GM13976 (cell line): Measurements from ENCODE around the gene GALNT10.
A peak's percentile ranks its signal among the peaks of the same experiment; 100 is the strongest.

Experiments used
- DNase-seq: peaks from one replicate; pipeline ENCODE4 v3.0.0; 2012; ENCODE audit warnings: low spot score
- in situ Hi-C: fragments of 300-500 bp; cut with MboI; formaldehyde crosslinking; loops from one replicate; pipeline ENCODE4 v1.12.0; 2022; ENCODE audit warnings: low sequenced_read_pairs, mixed read lengths, inconsistent platforms; ENCODE audit not compliant: unreplicated experiment
- TF ChIP-seq, protein P1 (sequence below): IDR thresholded peaks from 2 replicates; pipeline ENCODE4 v1.5.1; 2012; ENCODE audit warnings: borderline replicate concordance, mild to moderate bottlenecking; ENCODE audit not compliant: insufficient read depth; ENCODE audit errors: extremely low read depth, missing control alignments, control extremely low read depth

The GALNT10 gene

DNA sequence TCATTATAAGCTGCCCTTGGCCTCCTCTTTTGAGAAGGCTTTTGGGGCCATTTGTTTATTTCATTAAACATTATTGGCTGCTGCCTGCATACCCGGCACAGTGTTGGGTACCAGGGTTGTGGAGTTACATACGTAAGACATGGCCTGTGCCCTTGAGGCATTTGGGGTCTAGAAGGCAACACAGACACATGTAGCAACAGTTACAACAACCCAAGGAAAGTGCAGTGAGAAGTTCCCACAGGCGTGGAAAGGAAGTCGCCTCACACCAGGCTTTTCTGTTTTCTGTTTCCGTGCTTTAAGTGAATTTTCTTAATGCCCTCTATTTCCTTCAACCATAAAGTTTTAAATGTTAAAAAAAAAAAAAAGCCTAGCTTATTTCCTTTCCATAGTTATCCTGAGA is 47.4 kb downstream of the GALNT10 start:
- in situ Hi-C loops, result no loop called here

DNA sequence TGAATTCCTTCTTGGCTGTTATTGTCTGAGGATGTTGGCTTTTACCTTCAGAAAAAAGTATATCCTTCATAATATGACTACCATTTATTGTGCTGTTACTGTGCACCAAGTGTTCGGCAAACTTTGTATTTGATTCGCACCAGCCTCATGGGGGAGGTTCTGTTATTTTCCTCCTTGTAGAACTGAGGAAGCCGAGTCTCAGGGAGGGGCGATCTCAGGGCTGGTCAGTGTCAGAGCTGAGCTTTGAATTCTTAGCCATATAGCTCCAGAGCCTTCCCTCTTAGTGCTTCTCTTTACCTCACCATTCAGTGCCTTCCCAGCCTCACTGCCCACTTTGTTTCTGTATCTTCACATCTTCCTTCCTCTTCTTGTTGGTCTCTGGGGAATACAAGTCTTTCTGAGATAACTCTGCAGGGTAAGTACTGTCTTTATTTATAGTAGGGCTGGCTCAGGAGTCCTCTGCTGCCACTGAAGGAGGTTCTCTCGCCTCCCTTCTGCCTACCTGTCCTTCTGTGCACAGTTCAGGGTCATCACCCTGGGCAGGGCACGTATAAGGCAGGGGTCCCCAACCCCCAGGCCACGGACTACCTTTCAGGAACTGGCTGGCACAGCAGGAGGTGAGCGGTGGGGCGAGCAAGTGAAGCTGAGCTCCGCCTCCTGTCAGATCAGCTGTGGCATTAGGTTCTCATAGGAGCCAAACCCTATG is 48.4 kb downstream of the GALNT10 start:
- TF ChIP-seq, protein P1, sequence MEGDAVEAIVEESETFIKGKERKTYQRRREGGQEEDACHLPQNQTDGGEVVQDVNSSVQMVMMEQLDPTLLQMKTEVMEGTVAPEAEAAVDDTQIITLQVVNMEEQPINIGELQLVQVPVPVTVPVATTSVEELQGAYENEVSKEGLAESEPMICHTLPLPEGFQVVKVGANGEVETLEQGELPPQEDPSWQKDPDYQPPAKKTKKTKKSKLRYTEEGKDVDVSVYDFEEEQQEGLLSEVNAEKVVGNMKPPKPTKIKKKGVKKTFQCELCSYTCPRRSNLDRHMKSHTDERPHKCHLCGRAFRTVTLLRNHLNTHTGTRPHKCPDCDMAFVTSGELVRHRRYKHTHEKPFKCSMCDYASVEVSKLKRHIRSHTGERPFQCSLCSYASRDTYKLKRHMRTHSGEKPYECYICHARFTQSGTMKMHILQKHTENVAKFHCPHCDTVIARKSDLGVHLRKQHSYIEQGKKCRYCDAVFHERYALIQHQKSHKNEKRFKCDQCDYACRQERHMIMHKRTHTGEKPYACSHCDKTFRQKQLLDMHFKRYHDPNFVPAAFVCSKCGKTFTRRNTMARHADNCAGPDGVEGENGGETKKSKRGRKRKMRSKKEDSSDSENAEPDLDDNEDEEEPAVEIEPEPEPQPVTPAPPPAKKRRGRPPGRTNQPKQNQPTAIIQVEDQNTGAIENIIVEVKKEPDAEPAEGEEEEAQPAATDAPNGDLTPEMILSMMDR, result no peak
- DNase-seq, result peak; percentile 45
- in situ Hi-C loops, result no loop called here

More for the DNA sequence above, 47.4 kb downstream of the GALNT10 start:
- no peak for DNase-seq
- TF ChIP-seq, protein P1, result no peak

DNA sequence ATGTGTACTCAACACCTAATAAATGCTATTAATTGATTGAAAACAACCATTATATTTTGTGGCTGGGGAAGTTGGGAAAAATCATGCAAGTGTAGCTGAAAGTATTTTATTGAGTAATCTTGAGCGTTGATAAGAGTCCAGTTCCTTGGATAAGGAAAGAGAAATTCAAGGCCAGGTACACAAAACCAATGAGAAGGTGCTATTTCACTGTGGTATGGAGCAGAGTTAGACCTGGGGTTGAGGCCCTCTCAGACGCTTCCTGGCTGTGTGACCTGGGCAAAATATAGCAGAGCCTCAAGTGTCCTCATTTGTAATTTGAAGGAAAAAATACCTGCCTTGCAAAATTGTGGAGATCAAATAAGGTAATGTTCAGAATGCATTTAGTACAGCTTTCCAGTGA is 50.1 kb downstream of the GALNT10 start:
- TF ChIP-seq, protein P1, result no peak
- DNase-seq, result no peak
- in situ Hi-C loops, result no loop called here

DNA sequence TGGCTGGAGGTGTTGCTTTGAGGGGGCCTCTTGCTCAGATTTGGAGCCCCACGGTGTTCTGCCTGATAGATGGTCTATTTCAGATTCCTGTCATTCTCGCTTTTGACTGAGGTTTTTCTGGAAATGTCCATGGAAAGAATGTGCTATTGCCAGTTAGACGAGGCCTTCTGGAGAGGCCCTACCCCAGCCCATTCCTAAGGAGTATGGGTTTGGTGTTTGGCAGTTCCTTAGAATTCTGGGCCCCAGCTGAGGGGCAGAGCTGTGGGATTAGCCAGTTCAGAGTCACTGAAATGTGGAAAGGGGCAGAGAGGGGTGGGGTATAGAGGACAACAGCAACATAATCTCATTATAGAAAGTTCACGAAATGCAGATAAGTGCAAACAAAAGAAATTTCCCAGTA is 50.5 kb downstream of the GALNT10 start:
- no peak for DNase-seq
- TF ChIP-seq, protein P1, result no peak
- in situ Hi-C loops, result no loop called here

DNA sequence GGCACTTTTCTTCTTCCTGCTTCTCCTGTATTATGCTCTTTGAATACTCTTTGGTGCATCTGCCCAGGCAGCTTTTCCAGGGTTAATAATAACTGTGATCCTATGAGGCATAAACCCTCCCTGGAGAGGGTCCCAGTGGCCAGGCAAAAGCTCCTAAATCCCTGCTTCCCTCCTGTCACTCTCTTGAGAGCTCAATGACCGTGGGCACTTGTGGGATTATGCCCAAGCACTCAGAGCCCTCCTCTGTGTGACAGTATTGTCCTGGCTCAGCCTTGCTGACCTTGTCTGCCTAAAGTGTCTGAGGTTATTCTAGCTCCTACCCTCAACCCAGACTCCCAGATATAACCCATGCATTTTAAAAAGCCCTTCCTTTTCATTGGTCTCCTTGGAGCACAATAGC is 51.9 kb downstream of the GALNT10 start:
- in situ Hi-C loops, result no loop called here
- TF ChIP-seq, protein P1, result no peak
- DNase-seq, result no peak

DNA sequence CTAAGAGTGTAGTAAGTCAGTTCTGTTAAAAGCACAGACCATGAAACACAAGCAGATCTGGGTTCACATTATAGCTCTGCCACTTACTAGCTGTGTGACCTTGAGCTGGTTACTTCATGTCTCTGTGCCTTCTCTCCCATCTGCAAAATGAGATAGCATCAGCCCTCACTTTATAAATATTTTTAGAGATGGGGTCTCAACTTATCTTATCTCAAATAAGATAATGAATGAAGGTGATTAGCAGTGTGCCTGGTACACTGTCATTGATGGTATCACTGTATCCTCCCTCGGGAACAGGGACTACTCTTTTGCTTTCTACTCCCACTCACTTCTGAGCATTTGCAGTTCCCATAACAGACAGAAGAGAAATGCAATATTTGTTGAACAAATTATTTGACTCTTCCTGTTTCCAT is 52.4 kb downstream of the GALNT10 start:
- TF ChIP-seq, protein P1, result no peak
- in situ Hi-C loops, result no loop called here
- DNase-seq, result peak; percentile 29
